Skeletal muscle tissue (tissue), 4 donors: ENCODE measurements around the gene PORCN. TPM values are rescaled to one million over a fixed set of nuclear protein-coding genes. Genes with fewer than 3 reads are reported as not detected.

Source experiments
- H3K27ac ChIP-seq: one replicate; pipeline ENCODE4 v1.7.0; 2013; ENCODE audit warnings: mild to moderate bottlenecking, low read depth, low read length, inconsistent platforms
- H3K27me3 ChIP-seq, 3 donors: one replicate each; pipeline ENCODE4 v1.7.0; 2013; ENCODE audit warnings: low read length in 3 of 3; ENCODE audit not compliant: control insufficient read depth in 3 of 3, insufficient read depth in 3 of 3
- H3K36me3 ChIP-seq, 3 donors: one replicate each; pipeline ENCODE4 v1.7.0; 2013; ENCODE audit warnings: low read length in 3 of 3; ENCODE audit not compliant: control insufficient read depth in 3 of 3, insufficient read depth in 3 of 3
- H3K4me1 ChIP-seq, 3 donors: one replicate each; pipeline ENCODE4 v1.7.0; 2013; ENCODE audit warnings: low read length in 3 of 3, mild to moderate bottlenecking in 3 of 3; ENCODE audit not compliant: control insufficient read depth in 3 of 3, insufficient read depth in 3 of 3
- H3K4me3 ChIP-seq, 3 donors: one replicate each; pipeline ENCODE4 v1.7.0; 2013; ENCODE audit warnings: low read length in 3 of 3
- H3K9ac ChIP-seq, 3 donors: one replicate each; pipeline ENCODE4 v1.7.0; 2013; ENCODE audit warnings: low read length in 3 of 3, mild to moderate bottlenecking in 3 of 3, moderate library complexity in 2 of 3, low read depth in 1 of 3
- H3K9me3 ChIP-seq, 3 donors: one replicate each; pipeline ENCODE4 v1.7.0; 2013; ENCODE audit warnings: low read length in 3 of 3; ENCODE audit not compliant: control insufficient read depth in 3 of 3
- total RNA-seq: library from RNA; depleted of rRNA; stranded (reverse); fragments of >200 nt; gene quantifications from one replicate; pipeline ENCODE4 v1.2.3, GENCODE V29; 2014
- donor health status: Osteomylitis.

Gene PORCN
- total RNA-seq, 1 donor from 2014 or later: 1.0 TPM

- H3K9me3 ChIP-seq: no peaks in the 10 kb centered on the region
- H3K27ac ChIP-seq: no peak overlapping the region
- no peak overlapping the region for H3K9ac ChIP-seq
Measured at GRCh38 chrX:48530736-48531135, 21.9 kb downstream of the PORCN start.

GRCh38 chrX:48531358-48531959 is 22.7 kb downstream of the PORCN start:
- H3K27ac ChIP-seq: peak overlapping the region; percentile 36
- H3K4me3 ChIP-seq: no peak overlapping the region
- H3K36me3 ChIP-seq: peaks cover 2 to 8% (median 3%) of the 10 kb centered on the region in 3 donors
- no peaks in the 10 kb centered on the region for H3K9me3 ChIP-seq
- H3K9ac ChIP-seq: no peak overlapping the region
- H3K27me3 ChIP-seq: no peaks in the 10 kb centered on the region
- no peaks in the 10 kb centered on the region for H3K4me1 ChIP-seq

More at GRCh38 chrX:48530736-48531135, 21.9 kb downstream of the PORCN start:
- no peaks in the 10 kb centered on the region for H3K27me3 ChIP-seq
- peaks cover 2 to 8% (median 3%) of the 10 kb centered on the region in 3 donors for H3K36me3 ChIP-seq
- no peak overlapping the region for H3K4me3 ChIP-seq
- no peaks in the 10 kb centered on the region for H3K4me1 ChIP-seq

DNA sequence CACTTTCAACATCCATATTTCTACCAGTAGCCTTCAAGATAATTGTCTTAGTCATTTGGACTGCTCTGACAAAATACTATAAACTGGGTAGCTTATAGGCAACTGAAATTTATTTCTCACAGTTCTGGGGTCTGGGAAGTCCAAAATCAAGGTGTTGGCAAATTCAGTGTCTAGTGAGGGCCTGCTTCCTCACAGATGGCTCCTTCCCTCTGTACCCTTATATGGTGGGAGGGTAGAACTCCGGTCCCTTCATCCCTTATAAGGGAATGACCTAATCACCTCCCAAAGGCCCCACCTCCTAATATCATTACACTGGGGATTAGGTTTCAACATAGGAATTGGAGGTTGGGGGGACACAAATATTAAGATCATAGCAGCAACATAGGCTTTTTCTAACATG is 23.4 kb downstream of the PORCN start:
- peaks cover 1 to 6% (median 3%) of the 10 kb centered on the region in 3 donors for H3K36me3 ChIP-seq
- H3K9ac ChIP-seq: no peak overlapping the region
- H3K27ac ChIP-seq: no peak overlapping the region
- H3K4me3 ChIP-seq: no peak overlapping the region
- no peaks in the 10 kb centered on the region for H3K9me3 ChIP-seq
- no peaks in the 10 kb centered on the region for H3K27me3 ChIP-seq
- no peaks in the 10 kb centered on the region for H3K4me1 ChIP-seq

DNA sequence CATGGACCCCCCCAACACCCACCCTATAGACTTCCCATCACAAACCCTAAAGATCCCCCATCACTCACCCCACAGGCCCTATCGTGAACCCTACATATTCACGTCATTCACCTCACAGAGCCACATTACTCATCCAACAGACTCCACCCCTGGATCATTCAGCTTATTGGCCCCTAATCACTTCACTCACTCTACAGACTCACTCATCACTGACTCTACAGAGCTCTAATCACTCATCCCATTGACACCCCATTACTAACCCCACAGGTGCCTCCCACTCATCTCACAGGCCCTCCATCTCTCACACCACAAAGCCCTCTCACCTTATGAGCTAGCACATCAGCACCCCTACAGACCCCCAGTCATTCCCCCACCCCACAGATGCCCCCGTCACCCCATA is 24.4 kb downstream of the PORCN start:
- Histone ChIP-seq H3K27me3 (no peaks in the 10 kb centered on the region), H3K4me3 (no peak overlapping the region), H3K36me3 (peaks cover 0 to 3% (median 2%) of the 10 kb centered on the region in 3 donors), H3K27ac (no peak overlapping the region), H3K9ac (no peak overlapping the region), H3K4me1 (no peaks in the 10 kb centered on the region), H3K9me3 (no peaks in the 10 kb centered on the region)

DNA sequence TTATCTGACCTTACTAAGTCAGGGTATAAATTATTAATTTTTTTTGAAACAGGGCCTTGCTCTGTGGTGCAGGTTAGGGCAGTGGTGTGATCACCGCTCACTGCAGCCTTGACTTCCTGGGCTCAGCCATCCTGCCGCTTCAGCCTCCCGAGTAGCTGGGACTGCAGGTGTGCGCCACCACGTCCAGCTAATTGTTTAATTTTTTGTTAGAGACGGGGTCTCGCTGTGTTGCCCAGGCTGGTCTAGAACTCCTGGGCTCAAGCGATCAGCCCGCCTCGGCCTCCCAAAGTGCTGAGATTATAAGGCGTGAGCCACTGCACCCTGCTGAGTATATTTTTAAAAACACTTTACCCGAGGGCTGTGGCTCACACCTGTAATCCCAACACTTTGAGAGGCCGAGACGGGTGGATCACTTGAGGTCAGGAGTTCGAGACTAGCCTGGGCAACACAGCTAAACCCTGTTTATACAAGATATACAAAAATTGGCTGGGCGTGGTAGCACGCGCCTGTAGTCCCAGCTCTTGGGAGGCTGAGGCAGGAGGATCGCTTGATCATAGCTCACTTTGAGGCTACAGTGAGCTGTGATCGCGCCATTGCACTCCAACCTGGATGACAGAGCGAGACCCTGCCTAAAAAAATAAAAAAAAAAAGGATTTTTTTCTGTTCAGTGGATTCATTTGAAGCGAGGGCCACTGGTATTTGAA is 30.0 kb downstream of the PORCN start:
- H3K9ac ChIP-seq: peak overlapping the region; percentile 33 to 79 (median 48)
- peaks cover 0 to 3% (median 2%) of the 10 kb centered on the region in 3 donors for H3K36me3 ChIP-seq
- peak overlapping the region; percentile 88 for H3K27ac ChIP-seq
- no peaks in the 10 kb centered on the region for H3K9me3 ChIP-seq
- H3K4me1 ChIP-seq: peaks cover 0 to 6% (median 2%) of the 10 kb centered on the region in 3 donors
- peak overlapping the region; percentile 75 to 84 (median 79) for H3K4me3 ChIP-seq
- no peaks in the 10 kb centered on the region for H3K27me3 ChIP-seq

GRCh38 chrX:48539345-48540027 is 30.7 kb downstream of the PORCN start, which contains the start of gene TBC1D25:
TBC1D25 (plus strand) TSS chrX:48539714; CDS start chrX:48539798, 84 bp downstream.
- peaks cover 0 to 6% (median 2%) of the 10 kb centered on the region in 3 donors for H3K4me1 ChIP-seq
- peaks cover under 1 to 3% (median 2%) of the 10 kb centered on the region in 3 donors for H3K36me3 ChIP-seq
- H3K4me3 ChIP-seq: peak within 1 kb of the TSS; percentile 75 to 84 (median 79)
- peak within 1 kb of the TSS; percentile 65 to 79 (median 71) for H3K9ac ChIP-seq
- H3K9me3 ChIP-seq: no peaks in the 10 kb centered on the region
- H3K27ac ChIP-seq: peak within 1 kb of the TSS; percentile 88
- no peaks in the 10 kb centered on the region for H3K27me3 ChIP-seq

DNA sequence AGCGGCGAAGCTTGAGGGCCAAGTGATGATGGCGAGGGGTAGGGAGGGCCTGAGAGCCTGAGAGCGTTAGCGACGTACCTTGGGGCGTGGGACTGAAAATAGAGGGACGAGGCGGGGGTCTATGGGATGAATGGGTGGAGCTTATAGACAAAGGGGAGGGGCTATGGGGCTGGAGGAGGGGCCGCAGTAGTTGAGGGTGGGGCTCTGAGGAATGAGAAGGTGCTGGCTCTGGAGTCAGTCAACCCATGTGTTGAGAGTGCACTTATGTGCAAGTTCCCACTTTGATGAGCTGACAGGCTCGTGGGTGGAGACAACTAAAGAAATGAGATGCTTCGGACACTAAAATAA is 31.2 kb downstream of the PORCN start:
- Histone ChIP-seq H3K36me3 (peaks cover 3 to 6% (median 6%) of the 10 kb centered on the region in 3 donors), H3K4me3 (peak overlapping the region; percentile 75 to 84 (median 79)), H3K9me3 (no peaks in the 10 kb centered on the region), H3K9ac (peak overlapping the region; percentile 65 to 79 (median 71)), H3K27ac (peak overlapping the region; percentile 88), H3K27me3 (no peaks in the 10 kb centered on the region), H3K4me1 (peaks cover 0 to 6% (median 2%) of the 10 kb centered on the region in 3 donors)

- Histone ChIP-seq H3K4me3 (peak overlapping the region; percentile 75 to 84 (median 79)), H3K9me3 (no peaks in the 10 kb centered on the region), H3K27ac (peak overlapping the region; percentile 88), H3K9ac (peak overlapping the region in 1 of 3 donors; percentile 30), H3K4me1 (peaks cover 0 to 6% (median 2%) of the 10 kb centered on the region in 3 donors), H3K27me3 (no peaks in the 10 kb centered on the region), H3K36me3 (peaks cover 3 to 6% (median 6%) of the 10 kb centered on the region in 3 donors)
Measured at GRCh38 chrX:48540480-48540879, 31.7 kb downstream of the PORCN start.

DNA sequence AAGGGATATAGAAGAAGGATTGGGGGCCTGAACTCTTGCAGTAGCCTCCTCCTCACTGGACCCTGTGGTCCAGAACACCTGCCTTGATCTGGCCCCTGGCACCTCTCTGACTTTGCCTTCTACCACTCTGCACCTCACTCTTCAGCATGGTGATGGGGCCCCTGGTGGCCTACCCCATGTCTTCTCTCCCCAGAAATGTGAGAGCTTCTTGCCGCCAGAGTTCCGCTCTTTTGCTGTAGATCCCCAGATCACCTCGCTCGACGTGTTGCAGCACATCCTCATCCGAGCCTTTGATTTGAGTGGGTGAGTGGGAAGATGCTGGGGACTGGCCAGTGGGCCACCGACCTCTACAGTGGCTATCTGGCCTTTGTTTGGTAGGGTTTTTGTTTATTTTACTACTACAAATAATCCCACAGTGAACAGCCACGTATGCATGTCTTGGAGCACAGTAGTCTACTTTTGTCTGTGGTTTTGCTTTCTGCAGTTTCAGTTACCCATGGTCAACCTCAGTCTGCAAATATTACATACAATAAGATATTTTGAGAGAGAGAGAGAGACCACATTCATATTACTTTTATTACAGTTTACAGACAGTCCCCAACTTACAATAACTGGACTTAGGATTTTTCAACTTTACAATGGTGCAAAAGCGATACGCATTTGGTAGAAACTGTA is 32.5 kb downstream of the PORCN start:
- H3K9me3 ChIP-seq: no peaks in the 10 kb centered on the region
- H3K27ac ChIP-seq: no peak overlapping the region
- H3K4me1 ChIP-seq: peaks cover 0 to 6% (median 2%) of the 10 kb centered on the region in 3 donors
- H3K4me3 ChIP-seq: no peak overlapping the region
- no peak overlapping the region for H3K9ac ChIP-seq
- H3K36me3 ChIP-seq: peaks cover 3 to 6% (median 6%) of the 10 kb centered on the region in 3 donors
- H3K27me3 ChIP-seq: no peaks in the 10 kb centered on the region
